ENCODE measurements around the gene GRM5.

Gene GRM5

GRCh38 chr11:88656283-88656682, 409.5 kb downstream of the GRM5 start:
- in situ Hi-C loops (cut with MboI; ENCODE audit: low pct_unique_long_range_greater_than_20kb, low sequenced_read_pairs, unreplicated experiment), result no loop called here
- TF ChIP-seq CTCF (IDR thresholded peaks at IDR 0.05; ENCODE audit: extremely low read depth, insufficient read depth, missing control alignments), result no peak
- DNase-seq (ENCODE audit: low spot score), result no peak

GRCh38 chr11:88655656-88656055, 410.1 kb downstream of the GRM5 start:
- in situ Hi-C loops (cut with MboI; ENCODE audit: low pct_unique_long_range_greater_than_20kb, low sequenced_read_pairs, unreplicated experiment), result no loop called here
- no peak for TF ChIP-seq CTCF (IDR thresholded peaks at IDR 0.05; ENCODE audit: extremely low read depth, insufficient read depth, missing control alignments)
- DNase-seq (ENCODE audit: low spot score), result no peak

- DNase-seq (ENCODE audit: low spot score), result no peak
- in situ Hi-C loops (cut with MboI; ENCODE audit: low pct_unique_long_range_greater_than_20kb, low sequenced_read_pairs, unreplicated experiment), result no loop called here
- TF ChIP-seq CTCF (IDR thresholded peaks at IDR 0.05; ENCODE audit: extremely low read depth, insufficient read depth, missing control alignments), result no peak
Observed at GRCh38 chr11:88655196-88655595, 410.6 kb downstream of the GRM5 start.

GRCh38 chr11:88651556-88651955, 414.2 kb downstream of the GRM5 start:
- no peak for TF ChIP-seq CTCF (IDR thresholded peaks at IDR 0.05; ENCODE audit: extremely low read depth, insufficient read depth, missing control alignments)
- in situ Hi-C loops (cut with MboI; ENCODE audit: low pct_unique_long_range_greater_than_20kb, low sequenced_read_pairs, unreplicated experiment), result no loop called here

GRCh38 chr11:88644724-88645123, 421.1 kb downstream of the GRM5 start:
- no peak for DNase-seq (ENCODE audit: low spot score)
- no peak for TF ChIP-seq CTCF (IDR thresholded peaks at IDR 0.05; ENCODE audit: extremely low read depth, insufficient read depth, missing control alignments)
- in situ Hi-C loops (cut with MboI; ENCODE audit: low pct_unique_long_range_greater_than_20kb, low sequenced_read_pairs, unreplicated experiment), result no loop called here

More at GRCh38 chr11:88651556-88651955, 414.2 kb downstream of the GRM5 start:
- DNase-seq (ENCODE audit: low spot score), result no peak

GRCh38 chr11:88632163-88632562, 433.6 kb downstream of the GRM5 start:
- in situ Hi-C loops (cut with MboI; ENCODE audit: low pct_unique_long_range_greater_than_20kb, low sequenced_read_pairs, unreplicated experiment), result no loop called here
- no peak for DNase-seq (ENCODE audit: low spot score)
- no peak for TF ChIP-seq CTCF (IDR thresholded peaks at IDR 0.05; ENCODE audit: extremely low read depth, insufficient read depth, missing control alignments)

GRCh38 chr11:88631497-88631896, 434.3 kb downstream of the GRM5 start:
- in situ Hi-C loops (cut with MboI; ENCODE audit: low pct_unique_long_range_greater_than_20kb, low sequenced_read_pairs, unreplicated experiment), result no loop called here
- no peak for DNase-seq (ENCODE audit: low spot score)

More at GRCh38 chr11:88631497-88631896, 434.3 kb downstream of the GRM5 start:
- no peak for TF ChIP-seq CTCF (IDR thresholded peaks at IDR 0.05; ENCODE audit: extremely low read depth, insufficient read depth, missing control alignments)

Measured in GM13977 (cell line).